Left lobe of liver (tissue), 2 donors: ENCODE measurements around the gene DNAH12. TPM values are rescaled to one million over a fixed set of nuclear protein-coding genes. Genes with fewer than 3 reads are reported as not detected.
A peak's percentile ranks its signal among the peaks of the same experiment; 100 is the strongest.
"Not testable (repeated sequence)": the region's sequence is repeated elsewhere in the genome, so short reads cannot be mapped to it uniquely, and the experiment has no call there.

Experiments used
- ATAC-seq: fragments of 200-7000 bp; cut with Tn5 transposase; one replicate; pipeline ENCODE4 v1.9.1; 2020; ENCODE audit warnings: mild to moderate bottlenecking, moderate library complexity
- DNase-seq: peaks from one replicate; pipeline ENCODE4 v3.0.0-alpha.2; 2020; ENCODE audit warnings: low spot score
- total RNA-seq: library from RNA; stranded (reverse); gene quantifications from one replicate; pipeline ENCODE4 v1.2.1, GENCODE V29; 2021
- donor health status: DM: no; HTN: no; CAD: no; lungs with moderate emphysema.
- donor health status: DM: no; HTN: yes; CAD: no.

Gene DNAH12
- total RNA-seq, 1 donor from 2014 or later, result 0.20 TPM

DNA sequence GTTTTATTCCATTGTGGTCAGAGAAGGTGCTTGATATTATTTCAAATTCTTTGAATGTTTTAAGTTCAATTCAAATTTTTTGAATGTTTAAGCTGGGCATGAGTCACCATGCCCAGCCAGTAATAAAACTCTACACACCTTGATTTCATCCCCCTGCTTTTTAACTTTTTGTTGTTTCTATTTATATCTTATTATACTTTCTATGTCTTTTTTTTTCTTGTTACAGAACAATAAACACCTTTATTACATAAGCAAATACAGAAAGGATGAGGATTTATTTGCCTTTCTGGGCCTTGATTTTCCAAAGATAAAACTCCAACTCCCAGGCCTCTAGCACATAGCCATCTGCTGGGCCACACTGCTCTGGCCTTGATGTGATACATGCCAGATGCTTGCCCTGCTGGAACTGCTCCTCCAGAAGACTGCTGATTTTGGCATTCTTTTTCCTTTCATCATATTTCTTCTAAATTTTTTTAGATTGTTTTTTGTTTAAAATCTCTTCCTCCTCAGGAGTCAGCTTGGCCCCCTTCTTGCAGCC lies 14.0 kb downstream of the DNAH12 start:
- DNase-seq (no peak), ATAC-seq (no peak)

DNA sequence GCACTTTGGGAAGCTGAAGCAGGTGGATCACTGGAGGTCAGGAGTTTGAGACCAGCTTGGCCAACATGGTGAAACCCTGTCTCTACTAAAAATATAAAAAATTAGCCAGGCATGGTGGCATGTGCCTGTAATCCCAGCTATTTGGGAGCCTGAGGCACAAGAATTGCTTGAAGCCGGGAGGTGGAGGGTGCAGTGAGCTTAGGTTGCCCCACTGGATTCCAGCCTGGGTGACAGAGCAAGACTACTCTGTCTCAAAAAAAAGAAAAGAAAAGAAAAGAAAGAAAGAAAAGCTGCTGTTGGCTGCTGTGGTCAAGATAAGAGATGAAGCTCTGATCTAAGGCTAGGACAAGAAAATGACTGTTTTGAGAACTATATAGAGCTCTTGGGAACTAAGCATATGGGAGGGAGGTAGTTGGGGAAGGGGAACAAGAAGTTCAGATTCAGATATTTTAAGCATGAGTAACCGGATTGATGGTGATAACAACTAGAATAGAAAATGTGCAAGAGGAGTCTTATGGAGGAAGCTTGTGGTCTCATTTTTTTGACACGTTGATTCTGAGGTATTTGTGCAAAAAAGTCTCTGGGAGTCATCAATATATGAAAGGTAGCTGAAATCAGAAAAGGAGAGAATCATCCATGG lies 25.7 kb downstream of the DNAH12 start:
- ATAC-seq, result no peak
- no peak for DNase-seq

DNA sequence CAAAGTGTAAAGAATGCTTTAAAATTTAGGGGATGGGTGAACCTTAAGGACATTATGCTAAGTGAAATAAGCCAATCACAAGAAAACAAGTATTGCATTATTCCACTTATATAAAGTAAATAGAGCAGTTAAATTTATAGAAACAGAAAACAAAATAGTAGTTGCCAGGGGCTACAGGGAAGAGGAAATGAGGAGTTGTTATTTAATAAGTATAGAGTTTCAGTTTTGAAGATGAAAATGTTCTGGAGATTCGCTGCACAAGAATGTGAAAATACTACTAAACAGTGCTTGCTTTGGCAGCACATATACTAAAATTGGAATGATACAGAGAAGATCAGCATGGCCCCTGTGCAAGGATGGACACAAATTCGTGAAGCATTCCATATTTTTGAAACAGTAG lies 32.0 kb downstream of the DNAH12 start:
- DNase-seq (no peak), ATAC-seq (no peak)

DNA sequence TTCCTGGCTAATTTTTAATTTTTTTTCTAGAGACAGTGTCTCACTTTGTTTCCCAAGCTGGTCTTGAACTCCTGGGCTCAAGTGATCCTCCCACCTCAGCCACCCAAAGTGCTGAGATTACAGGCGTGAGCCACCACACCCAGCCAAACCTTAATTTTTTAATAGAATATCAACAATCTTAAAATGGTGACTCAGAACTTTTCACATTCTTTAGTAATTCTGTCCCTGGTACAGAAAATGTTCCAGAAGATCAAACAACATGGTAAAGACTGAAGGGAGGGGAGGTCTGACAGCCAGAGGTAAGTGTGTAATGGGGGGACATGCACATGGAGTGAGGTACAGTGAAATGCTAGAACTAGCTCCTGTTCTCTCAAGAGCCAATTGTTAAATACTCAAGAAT lies 38.2 kb downstream of the DNAH12 start:
- DNase-seq (no peak), ATAC-seq (no peak)

DNA sequence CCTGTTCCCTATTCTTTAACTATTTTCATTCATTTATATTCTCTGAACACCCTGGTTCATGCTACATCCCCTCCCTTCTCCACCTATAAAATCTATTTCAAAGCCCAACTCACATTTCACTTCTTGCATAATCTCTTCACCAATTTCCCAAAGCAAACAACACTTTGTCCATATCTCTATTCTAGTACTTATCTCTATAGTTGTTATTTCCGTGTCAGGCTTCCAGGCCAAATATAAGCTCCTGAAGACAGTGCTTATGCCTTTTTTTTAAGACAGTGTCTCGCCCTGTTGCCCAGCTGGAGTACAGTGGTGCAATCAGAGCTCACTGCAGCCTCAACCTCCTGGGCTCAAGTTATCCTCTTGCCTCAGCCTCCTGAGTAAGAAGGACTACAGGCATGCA lies 43.6 kb downstream of the DNAH12 start:
- DNase-seq (no peak), ATAC-seq (peak; percentile 37)

DNA sequence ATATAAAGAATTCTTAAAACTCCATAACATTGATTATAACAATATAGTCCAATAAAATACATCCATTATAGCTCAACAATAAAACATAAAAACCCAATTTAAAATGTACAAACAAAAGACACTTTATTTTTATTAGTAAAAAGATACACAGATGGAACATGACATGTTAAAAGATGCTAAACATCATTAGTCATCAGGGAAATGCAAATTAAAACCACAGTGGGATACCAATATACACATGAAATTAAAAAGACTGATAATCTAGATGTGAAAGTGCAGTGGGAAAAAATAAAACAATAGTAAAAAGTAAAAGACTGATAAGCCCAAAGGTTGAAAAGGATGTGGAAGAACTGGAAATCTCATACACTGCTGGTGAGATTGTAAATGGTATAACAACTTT lies 46.2 kb downstream of the DNAH12 start:
- DNase-seq (no peak), ATAC-seq (no peak)

DNA sequence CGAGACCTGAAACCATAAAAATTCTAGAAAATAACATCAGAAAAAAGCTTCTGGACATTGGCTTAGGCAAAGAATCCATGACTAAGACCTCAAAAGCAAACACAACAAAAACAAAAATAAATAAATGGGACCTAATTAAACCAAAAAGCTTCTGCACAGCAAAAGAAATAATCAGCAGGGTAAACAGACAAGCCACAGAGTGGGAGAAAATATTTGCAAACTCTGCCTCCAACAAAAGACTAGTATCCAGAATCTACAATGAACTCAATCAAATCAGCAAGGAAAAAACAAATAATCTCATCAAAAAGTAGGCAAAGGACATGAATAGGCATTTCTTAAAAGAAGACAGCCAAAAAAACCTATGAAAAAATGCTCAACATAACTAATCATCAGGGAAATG lies 59.6 kb downstream of the DNAH12 start:
- ATAC-seq (no peak), DNase-seq (no peak)

DNA sequence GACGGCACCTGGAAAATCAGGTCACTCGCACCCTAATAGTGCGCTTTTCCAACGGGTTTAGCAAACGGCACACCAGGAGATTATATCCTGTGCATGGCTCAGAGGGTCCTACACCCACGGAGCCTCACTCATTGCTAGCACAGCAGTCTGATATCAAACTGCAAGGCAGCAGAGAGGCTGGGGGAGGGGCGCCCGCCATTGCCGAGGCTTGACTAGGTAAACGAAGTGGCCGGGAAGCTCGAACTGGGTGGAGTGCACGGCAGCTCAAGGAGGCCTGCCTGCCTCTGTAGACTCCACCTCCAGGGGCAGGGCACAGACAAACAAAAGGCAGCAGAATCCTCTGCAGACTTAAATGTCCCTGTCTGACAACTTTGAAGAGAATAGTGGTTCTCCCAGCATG lies 67.0 kb downstream of the DNAH12 start:
- DNase-seq, ATAC-seq: not testable (repeated sequence)

DNA sequence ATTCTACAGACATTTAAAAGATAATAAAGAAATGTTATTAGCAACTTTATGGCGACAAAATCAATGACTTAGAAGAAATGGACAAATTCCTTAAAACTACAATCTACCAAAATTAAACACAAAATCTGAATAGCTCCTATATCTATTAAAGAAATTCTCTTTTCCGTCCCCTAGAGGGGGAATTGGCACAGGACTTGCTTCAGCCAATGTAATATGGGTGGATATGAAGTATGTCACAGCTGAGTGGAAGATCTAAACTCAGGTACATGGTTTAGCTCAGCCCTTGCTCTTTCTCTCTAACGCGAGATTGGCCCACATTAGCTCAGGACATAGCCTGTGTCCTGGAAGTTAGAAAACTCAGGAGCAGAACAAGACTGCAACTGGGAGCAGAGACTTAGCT lies 79.3 kb downstream of the DNAH12 start:
- DNase-seq (no peak), ATAC-seq (no peak)

DNA sequence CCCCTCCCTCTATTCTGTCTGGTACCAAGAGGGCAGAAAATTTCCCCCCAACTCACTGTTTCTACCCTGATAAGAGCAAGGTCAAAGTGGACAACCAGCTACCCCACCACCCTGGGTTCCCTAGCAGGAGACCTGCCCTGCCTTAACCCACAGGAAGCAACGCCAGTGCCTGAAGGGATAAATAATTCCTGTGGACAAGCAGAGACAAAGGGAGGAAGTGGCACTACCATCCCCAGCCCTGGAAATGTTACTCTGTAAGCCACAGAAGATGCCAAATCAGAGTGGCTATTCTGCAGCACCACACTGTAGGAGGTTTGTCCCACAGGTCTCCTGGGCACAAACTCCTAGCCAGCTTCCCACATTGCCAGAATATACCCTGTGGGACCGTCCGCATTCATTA lies 80.1 kb downstream of the DNAH12 start:
- no peak for DNase-seq
- no peak for ATAC-seq

DNA sequence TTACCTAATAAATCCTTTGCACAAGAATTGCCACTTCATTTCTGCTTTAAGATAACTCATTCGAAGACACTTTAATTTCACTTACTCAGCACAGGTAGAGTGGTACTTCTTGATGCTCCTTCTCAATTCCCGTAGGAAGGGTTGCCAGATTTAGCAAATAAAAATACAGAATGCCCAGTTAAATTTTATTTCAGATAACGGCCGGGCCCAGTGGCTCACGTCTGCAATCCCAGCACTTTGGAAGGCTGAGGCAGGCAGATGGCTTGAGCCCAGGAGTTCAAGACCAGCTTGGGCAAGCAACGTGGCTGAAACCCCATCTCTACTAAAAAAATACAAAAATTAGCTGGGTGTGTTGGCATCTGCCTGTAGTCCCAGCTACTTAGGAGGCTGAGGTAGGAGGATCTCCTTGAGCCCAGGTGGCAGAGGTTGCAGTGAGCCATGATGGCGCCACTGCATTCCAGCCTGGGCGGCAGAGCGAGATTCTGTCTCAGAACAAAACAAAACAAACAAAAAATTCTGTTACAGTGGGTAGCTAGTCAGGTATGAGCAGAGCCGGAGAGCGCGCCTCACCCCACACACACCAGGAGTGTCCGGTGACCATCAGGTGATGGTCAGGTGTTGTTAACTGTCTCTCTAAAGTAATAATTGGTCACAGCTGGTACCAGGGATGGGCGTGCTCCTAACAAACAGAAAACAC lies 92.8 kb downstream of the DNAH12 start:
- ATAC-seq, result no peak
- DNase-seq, result no peak

DNA sequence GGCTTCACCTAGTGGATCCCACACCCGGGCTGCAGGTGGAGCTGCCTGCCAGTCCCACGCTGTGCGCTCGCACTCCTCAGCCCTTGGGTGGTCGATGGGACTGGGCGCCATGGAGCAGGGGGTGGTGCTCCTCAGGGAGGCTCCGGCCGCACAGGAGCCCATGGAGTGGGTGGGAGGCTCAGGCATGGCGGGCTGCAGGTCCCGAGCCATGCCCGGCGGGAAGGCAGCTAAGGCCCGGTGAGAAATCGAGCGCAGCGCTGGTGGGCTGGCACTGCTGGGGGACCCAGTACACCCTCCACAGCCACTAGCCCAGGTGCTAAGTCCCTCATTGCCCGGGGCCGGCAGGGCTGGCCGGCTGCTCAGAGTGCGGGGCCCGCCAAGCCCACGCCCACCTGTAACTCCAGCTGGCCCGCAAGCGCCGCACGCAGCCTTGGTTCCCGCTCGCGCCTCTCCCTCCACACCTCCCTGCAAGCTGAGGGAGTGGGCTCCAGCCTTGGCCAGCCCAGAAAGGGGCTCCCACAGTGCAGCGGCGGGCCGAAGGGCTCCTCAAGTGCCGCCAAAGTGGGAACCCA lies 94.8 kb downstream of the DNAH12 start:
- not testable (repeated sequence) for DNase-seq, ATAC-seq

DNA sequence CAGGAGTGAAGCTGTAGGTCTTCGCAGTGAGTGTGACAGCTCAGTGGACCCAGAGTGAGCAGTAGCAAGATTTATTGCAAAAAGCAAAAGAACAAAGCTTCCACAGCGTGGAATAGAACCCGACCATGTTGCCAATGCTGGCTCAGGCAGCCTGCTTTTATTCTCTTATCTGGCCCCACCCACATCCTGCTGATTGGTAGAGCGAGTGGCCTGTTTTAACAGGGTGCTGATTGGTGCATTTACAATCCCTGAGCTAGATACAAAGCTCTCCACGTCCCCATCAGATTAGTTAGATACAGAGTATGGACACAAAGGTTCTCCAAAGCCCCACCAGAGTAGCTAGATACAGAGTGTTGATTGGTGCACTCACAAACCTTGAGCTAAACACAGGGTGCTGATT lies 95.7 kb downstream of the DNAH12 start:
- not testable (repeated sequence) for DNase-seq, ATAC-seq

DNA sequence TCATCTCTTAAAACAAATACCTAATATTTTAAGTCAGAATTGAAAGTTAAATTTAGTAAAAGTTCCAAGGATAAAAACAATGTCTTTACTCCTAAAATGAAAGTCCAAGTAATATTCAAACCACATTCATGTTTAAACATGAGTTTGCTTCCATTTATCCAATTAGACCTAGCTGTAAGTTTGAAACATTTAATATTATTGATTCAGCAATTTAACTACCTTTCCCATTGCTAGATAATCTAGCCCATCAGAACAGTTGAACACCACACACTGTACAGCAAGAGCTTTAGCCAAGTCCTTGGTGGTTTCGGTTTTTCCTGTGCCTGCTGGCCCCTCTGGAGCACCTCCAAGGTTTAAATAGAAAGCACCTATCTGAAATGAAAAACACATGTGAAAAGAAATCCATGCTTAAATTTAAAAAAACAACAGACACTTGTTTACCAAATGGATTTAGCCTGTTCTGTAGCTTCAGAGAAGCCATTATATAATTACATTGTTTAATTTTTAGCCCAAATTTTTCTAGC lies 97.8 kb downstream of the DNAH12 start:
- DNase-seq (no peak), ATAC-seq (peak; percentile 86)

DNA sequence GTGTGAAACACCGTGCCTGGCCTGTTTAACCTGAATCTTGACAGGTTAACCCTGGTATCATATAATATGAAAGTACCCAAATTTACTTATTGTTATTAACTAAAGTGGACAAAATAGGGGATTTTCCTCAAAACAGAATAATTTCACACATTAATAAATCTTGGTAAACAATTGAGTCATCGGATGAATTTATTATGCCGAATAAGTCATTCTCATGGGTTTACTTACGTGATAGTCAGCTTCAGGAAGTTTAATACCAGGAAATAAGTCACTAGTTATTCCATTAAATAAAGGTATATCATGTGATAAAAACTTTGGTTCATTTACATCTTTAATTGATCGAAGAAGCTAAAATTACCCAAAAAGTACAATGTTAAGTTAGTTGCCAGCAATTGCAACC lies 99.7 kb downstream of the DNAH12 start:
- DNase-seq, result no peak
- ATAC-seq, result no peak

DNA sequence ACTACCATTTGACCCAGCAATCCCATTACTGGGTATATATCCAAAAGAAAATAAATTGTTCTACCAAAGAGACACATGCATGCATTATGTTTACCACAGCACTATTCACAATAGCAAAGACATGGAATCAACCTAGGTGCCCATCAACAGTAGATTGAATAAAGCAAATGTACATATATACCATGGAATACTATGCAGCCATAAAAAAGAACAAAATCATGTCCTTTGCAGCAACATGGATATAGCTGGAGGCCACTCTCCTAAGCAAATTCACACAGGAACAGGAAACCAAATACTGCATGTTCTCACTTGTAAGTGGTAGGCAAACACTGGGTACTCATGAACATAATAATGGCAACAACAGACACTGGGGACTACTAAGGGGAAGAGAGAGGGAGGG lies 104.0 kb downstream of the DNAH12 start:
- DNase-seq, ATAC-seq: not testable (repeated sequence)

DNA sequence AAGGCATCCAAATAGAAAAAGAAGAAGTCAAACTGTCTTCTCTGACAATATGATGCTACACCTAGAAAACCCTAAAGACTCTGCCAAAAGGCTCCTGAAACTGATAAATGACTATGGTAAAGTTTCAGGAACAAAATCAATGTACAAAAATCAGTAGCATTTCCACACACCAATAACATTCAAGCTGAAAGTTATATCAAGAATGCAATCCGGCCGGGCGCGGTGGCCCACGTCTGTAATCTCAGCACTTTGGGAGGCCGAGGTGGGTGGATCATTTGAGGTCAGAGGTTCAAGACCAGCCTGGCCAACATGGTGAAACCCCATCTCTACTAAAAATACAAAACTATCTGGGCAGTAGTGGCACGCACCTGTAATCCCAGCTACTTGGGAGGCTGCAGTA lies 105.7 kb downstream of the DNAH12 start:
- not testable (repeated sequence) for DNase-seq, ATAC-seq

DNA sequence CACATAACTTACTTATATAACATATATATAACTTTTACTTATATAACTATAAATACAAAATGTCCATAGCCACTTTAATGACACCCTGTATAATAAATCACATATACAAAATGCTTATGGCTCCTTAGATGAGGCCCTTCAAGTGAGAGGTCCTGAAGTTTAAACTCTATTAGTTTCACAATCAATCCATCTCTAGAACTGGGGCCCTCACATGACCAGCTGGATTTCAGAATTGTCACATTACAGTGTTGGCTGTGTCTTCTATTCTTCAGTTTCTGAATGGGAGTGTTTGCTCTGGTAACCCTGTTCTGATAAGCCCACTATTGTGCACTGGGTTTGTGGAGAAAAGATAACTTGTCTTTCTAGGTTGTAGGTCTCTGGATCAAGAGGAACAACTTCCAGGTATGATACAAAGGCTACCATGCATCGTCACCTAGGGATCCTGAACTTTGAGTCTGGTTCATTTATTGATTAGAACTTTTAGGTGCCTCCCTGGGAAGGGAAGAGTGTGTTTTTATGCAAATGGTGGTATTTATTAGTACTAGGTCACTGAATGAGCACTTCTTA lies 107.9 kb downstream of the DNAH12 start:
- ATAC-seq (no peak), DNase-seq (no peak)

DNA sequence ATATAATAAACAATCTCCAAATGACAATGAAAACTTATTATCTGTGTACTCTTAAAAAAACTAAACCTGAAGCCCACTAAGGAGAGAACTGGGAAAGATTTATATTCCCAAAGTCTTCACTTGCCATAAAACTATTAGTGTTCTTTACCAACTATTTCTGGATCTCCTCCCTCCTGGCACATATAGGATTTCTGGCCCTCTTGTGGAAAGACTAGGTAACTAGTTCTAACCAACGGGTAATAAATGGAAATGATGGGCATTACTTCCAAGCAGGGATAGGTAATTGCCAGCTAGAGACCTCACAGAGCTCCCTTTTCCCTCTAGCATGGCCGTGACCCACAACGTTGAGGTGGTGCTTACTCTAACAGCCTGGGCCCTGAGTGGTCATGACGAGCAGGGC lies 110.1 kb downstream of the DNAH12 start:
- no peak for DNase-seq
- peak; percentile 91 for ATAC-seq

DNA sequence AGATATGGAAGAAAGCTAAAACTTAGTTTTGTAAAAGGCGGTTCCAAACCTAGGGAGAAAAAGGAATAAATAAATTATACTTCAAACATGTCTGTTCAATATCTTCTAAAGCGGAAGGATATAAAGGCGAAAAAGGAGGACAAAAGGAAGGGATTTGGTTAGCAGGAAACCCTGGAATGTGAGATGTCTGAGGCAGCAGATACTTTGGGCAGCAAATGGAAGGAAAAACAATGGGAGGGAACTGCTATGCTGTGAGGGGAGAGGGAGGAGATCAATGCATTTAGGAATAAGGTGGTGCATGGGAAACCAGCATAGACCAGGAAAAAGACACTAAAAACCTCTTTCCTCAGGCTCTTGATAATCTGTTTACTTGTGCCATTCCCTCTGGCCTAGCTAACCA lies 120.8 kb downstream of the DNAH12 start:
- ATAC-seq, result no peak
- DNase-seq, result no peak

DNA sequence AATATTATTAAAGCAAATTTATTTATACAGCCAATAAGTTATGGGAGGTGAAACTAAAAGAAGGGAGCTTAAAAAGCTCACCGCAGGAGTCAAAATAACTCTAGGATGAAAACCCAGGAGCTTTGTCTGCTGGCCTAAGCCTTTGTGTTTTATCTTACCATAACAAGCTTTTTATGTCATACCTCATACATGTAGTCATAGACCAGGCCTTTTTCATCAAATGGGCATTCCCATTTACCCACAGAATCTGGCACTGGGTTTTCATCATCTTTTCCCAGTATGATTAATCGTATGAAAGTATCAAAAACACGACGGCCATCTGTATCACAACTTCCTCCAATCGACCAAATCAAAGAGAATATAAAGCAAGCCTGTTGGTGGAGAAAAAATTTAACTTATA lies 122.8 kb downstream of the DNAH12 start:
- DNase-seq (no peak), ATAC-seq (no peak)

DNA sequence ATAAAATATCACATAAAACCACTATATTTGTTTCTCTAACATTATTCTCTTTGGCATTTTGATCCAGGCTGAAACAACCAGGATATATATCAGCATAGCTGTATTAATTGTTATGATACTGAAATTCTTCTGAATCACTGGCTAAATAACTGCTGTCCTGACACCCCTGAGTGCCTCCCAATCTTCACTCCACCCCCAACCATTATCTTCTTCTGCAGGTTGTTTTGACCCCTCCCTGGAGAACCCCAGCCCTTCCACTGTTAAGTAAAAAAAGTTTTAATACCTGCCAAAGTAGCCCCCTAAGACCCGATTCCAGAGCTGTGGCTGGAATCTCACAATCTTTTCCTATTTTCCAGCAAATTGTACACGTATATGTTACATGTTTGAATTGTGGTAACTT lies 124.1 kb downstream of the DNAH12 start:
- ATAC-seq (no peak), DNase-seq (no peak)
